Left lung (tissue), 10 donors: ENCODE measurements around the gene CMSS1. TPM values are rescaled to one million over a fixed set of nuclear protein-coding genes. Genes with fewer than 3 reads are reported as not detected.

Experiments used
- ATAC-seq: fragments of 200-7000 bp; cut with Tn5 transposase; one replicate; pipeline ENCODE4 v1.9.1; 2020; ENCODE audit warnings: moderate library complexity
- DNase-seq, 4 donors: peaks; one replicate each; pipeline ENCODE4 v3.0.0-alpha.2; 2013 to 2020
- H3K27ac ChIP-seq, 2 donors: fragments of 200-600 bp; sonication (generic) in 1 of 2; one replicate each; pipeline versions ENCODE4 v1.5.0 to v1.8.0; 2020 to 2021
- H3K27me3 ChIP-seq, 2 donors: fragments of 200-600 bp; sonication (generic) in 1 of 2; one replicate each; pipeline versions ENCODE4 v1.5.0 to v1.8.0; 2020 to 2021
- H3K36me3 ChIP-seq, 2 donors: fragments of 200-600 bp; sonication (generic) in 1 of 2; one replicate each; pipeline versions ENCODE4 v1.5.0 to v1.8.0; 2020 to 2021
- H3K4me1 ChIP-seq, 2 donors: fragments of 200-600 bp; one replicate each; pipeline ENCODE4 v1.8.0; 2021
- H3K4me3 ChIP-seq, 2 donors: fragments of 200-600 bp; sonication (generic) in 1 of 2; one replicate each; pipeline versions ENCODE4 v1.5.0 to v1.8.0; 2020 to 2021; ENCODE audit warnings: mild to moderate bottlenecking in 1 of 2
- H3K9me3 ChIP-seq, 2 donors: fragments of 200-600 bp; sonication (generic) in 1 of 2; one replicate each; pipeline versions ENCODE4 v1.5.0 to v1.8.0; 2020 to 2021
- CTCF ChIP-seq, 2 donors: fragments of 200-600 bp; sonication (generic) in 1 of 2; IDR thresholded peaks; one replicate each; pipeline versions ENCODE4 v1.5.0 to v1.8.0; 2021; ENCODE audit warnings: antibody characterized with exemption in 2 of 2
- intact Hi-C, 2 donors: fragments of 100-400 bp; cut with DNase I; formaldehyde crosslinking; loops; one replicate each; pipeline versions ENCODE4 v1.11.2 to v1.14.2; 2022
- polyA plus RNA-seq, 6 donors: library from polyadenylated mRNA; unstranded; fragments of 120-200 nt; gene quantifications; one replicate each; pipeline ENCODE4 v1.2.1, GENCODE V29; 2013; ENCODE audit not compliant: insufficient read length in 6 of 6
- total RNA-seq, 2 donors: library from RNA; stranded (reverse); fragmentation: NEBNext Ultra II Directional; extraction: Animal tissue kit (Norgen Biotek cat#: 25700); gene quantifications; one replicate each; pipeline ENCODE4 v1.2.1, GENCODE V29; 2021
- donor health status: DM: no; HTN: yes; CAD: no.
- donor health status: DM: no; HTN: no; CAD: no.

Gene CMSS1
- total and polyA plus RNA-seq, 8 donors, result 13.4 to 51.0 (median 41.8) TPM

- Histone ChIP-seq H3K4me1 (peaks cover 7% of the 10 kb centered on the region in 2 donors), H3K27ac (no peak overlapping the region), H3K36me3 (peaks cover 0 to 8% of the 10 kb centered on the region in 2 donors), H3K4me3 (no peak overlapping the region), H3K9me3 (no peaks in the 10 kb centered on the region), H3K27me3 (no peaks in the 10 kb centered on the region)
- ATAC-seq (no peak), DNase-seq (no peak)
- no peak for TF ChIP-seq CTCF (IDR thresholded peaks at IDR 0.05)
- intact Hi-C loops, result no loop called here
Measured at GRCh38 chr3:99850608-99851007, 32.9 kb downstream of the CMSS1 start.

GRCh38 chr3:99851955-99852354 is 34.3 kb downstream of the CMSS1 start:
- H3K4me1 ChIP-seq, result peaks cover under 1 to 5% of the 10 kb centered on the region in 2 donors
- peaks cover 0 to 8% of the 10 kb centered on the region in 2 donors for H3K36me3 ChIP-seq
- no peak overlapping the region for H3K27ac ChIP-seq
- no peak overlapping the region for H3K4me3 ChIP-seq
- H3K27me3 ChIP-seq, result no peaks in the 10 kb centered on the region
- no peaks in the 10 kb centered on the region for H3K9me3 ChIP-seq
- ATAC-seq, result no peak
- DNase-seq, result no peak
- no peak for TF ChIP-seq CTCF (IDR thresholded peaks at IDR 0.05)
- intact Hi-C loops, result no loop called here

GRCh38 chr3:99852851-99853250 is 35.2 kb downstream of the CMSS1 start:
- Histone ChIP-seq H3K4me1 (no peaks in the 10 kb centered on the region), H3K4me3 (no peak overlapping the region), H3K27ac (no peak overlapping the region), H3K9me3 (no peaks in the 10 kb centered on the region), H3K27me3 (no peaks in the 10 kb centered on the region), H3K36me3 (peaks cover 0 to 8% of the 10 kb centered on the region in 2 donors)
- intact Hi-C loops, result no loop called here
- DNase-seq (no peak), ATAC-seq (no peak)
- no peak for TF ChIP-seq CTCF (IDR thresholded peaks at IDR 0.05)

- ATAC-seq (no peak), DNase-seq (no peak)
- H3K4me3 ChIP-seq, result no peak overlapping the region
- H3K4me1 ChIP-seq, result peaks cover 0 to 7% of the 10 kb centered on the region in 2 donors
- no peaks in the 10 kb centered on the region for H3K9me3 ChIP-seq
- H3K27me3 ChIP-seq, result no peaks in the 10 kb centered on the region
- peaks cover 0 to 8% of the 10 kb centered on the region in 2 donors for H3K36me3 ChIP-seq
- TF ChIP-seq CTCF (IDR thresholded peaks at IDR 0.05), result no peak
- intact Hi-C loops, result no loop called here
- no peak overlapping the region for H3K27ac ChIP-seq
Measured at GRCh38 chr3:99854756-99855298, 37.2 kb downstream of the CMSS1 start.

- Histone ChIP-seq H3K9me3 (no peaks in the 10 kb centered on the region), H3K27me3 (no peaks in the 10 kb centered on the region), H3K36me3 (no peaks in the 10 kb centered on the region), H3K4me3 (no peak overlapping the region), H3K4me1 (peaks cover 9 to 13% of the 10 kb centered on the region in 2 donors), H3K27ac (no peak overlapping the region)
- intact Hi-C loops, result no loop called here
- DNase-seq (no peak), ATAC-seq (no peak)
- no peak for TF ChIP-seq CTCF (IDR thresholded peaks at IDR 0.05)
Measured at GRCh38 chr3:99855900-99856299, 38.2 kb downstream of the CMSS1 start.
